ENCODE results near the gene PTPN6. TPM values are rescaled to one million over a fixed set of nuclear protein-coding genes. Genes with fewer than 3 reads are reported as not detected.

Gene PTPN6
- total and polyA plus RNA-seq, 2 of the 4 experiments (the other 2 are of a cell fraction), result under 0.01 to 0.14 TPM

GRCh38 chr12:6954316-6955107 is 3.4 kb downstream of the PTPN6 start:
- peak overlapping the region; percentile 87 for H2AFZ ChIP-seq (replicated peaks; ENCODE audit: low read length, poor library complexity)
- ChIA-PET POLR2A (ENCODE audit: unreplicated experiment) (no interaction called here), CTCF (no interaction called here)
- no peak overlapping the region for H2BK120ac ChIP-seq (ENCODE audit: low read depth, low read length)
- BruUV-seq (replicated peaks), result no TSS peak
- no peak overlapping the region for H2BK20ac ChIP-seq (ENCODE audit: low read depth, low read length)
- no peak overlapping the region for H3K56ac ChIP-seq (ENCODE audit: extremely low read depth, insufficient read depth, low read length)
- no peaks in the 10 kb centered on the region for H3K9me1 ChIP-seq (ENCODE audit: insufficient read depth, low read length)
- no peak overlapping the region for H3K23ac ChIP-seq (ENCODE audit: low read depth, low read length)
- WGBS, 2 experiments (ENCODE audit: extremely low coverage in 2 of 2, insufficient read length in 1 of 2), result 86% methylated on average over 10 of the region's 21 CpGs; no CpG with 5 or more reads in 1 of the 2 experiments
- ATAC-seq (ENCODE audit: low read depth) (no peak), DNase-seq (no peak)
- no peak overlapping the region for H3K9ac ChIP-seq (ENCODE audit: low read depth, low read length)
- H3K79me1 ChIP-seq (ENCODE audit: low read depth in 1 of 2, low read length in 2 of 2), result no peaks in the 10 kb centered on the region
- intact Hi-C loops (cut with micrococcal nuclease) (no loop called here), in situ Hi-C loops (cut with MboI; ENCODE audit: low sequenced_read_pairs) (no loop called here), dilution Hi-C loops (cut with HindIII; ENCODE audit: low sequenced_read_pairs, unreplicated experiment) (no loop called here)
- H3K4ac ChIP-seq (ENCODE audit: low read depth, low read length), result peak overlapping the region; percentile 73; the same call in 1 of the 2 replicates
- no peak overlapping the region for H3K27ac ChIP-seq (ENCODE audit: insufficient read depth, low read length)
- H3K36me3 ChIP-seq (ENCODE audit: control insufficient read depth, insufficient read depth, low read length), result no peaks in the 10 kb centered on the region
- no peak overlapping the region for H3K4me3 ChIP-seq (ENCODE audit: insufficient read depth, low read depth, low read length)
- H3K18ac ChIP-seq (ENCODE audit: low read depth, low read length), result no peak overlapping the region
- H2AK9ac ChIP-seq (replicated peaks; ENCODE audit: low read depth, low read length, poor library complexity), result no peak overlapping the region
- H4K8ac ChIP-seq (ENCODE audit: low read depth in 2 of 2, low read length in 2 of 2), result no peak overlapping the region
- no peak overlapping the region for H2BK5ac ChIP-seq (ENCODE audit: low read depth, low read length, poor library complexity, severe bottlenecking)
- H4K91ac ChIP-seq (ENCODE audit: insufficient read depth, low read depth, low read length), result no peak overlapping the region
- peak overlapping the region; percentile 46; the same call in 1 of the 2 replicates for H2AK5ac ChIP-seq (ENCODE audit: low read depth, low read length)
- H3K4me1 ChIP-seq (ENCODE audit: control insufficient read depth, insufficient read depth, low read length), result 0 out of 2 replicates have a peak, but pooled peaks cover 2% of the 10 kb centered on the region
- H2BK15ac ChIP-seq (ENCODE audit: low read depth, low read length), result no peak overlapping the region; the same call in 2 of the 3 replicates
- H3K9me3 ChIP-seq (ENCODE audit: control insufficient read depth, insufficient read depth, low read length), result no peaks in the 10 kb centered on the region
- H4K20me1 ChIP-seq (ENCODE audit: insufficient read depth, low read length), result no peaks in the 10 kb centered on the region
- H3K4me2 ChIP-seq (ENCODE audit: low read depth, low read length), result no peak overlapping the region
- peak overlapping the region; percentile 2; the same call in 1 of the 2 replicates for H4K5ac ChIP-seq (ENCODE audit: low read depth, low read length)
- no peak overlapping the region; the same call in 1 of the 2 replicates for H3K14ac ChIP-seq (replicated peaks; ENCODE audit: low read depth, low read length)
- H3K27me3 ChIP-seq (ENCODE audit: control insufficient read depth, insufficient read depth, low read length), result no peaks in the 10 kb centered on the region
- TF ChIP-seq ELK1 (IDR thresholded peaks at IDR 0.05; ENCODE audit: borderline replicate concordance, low read depth, low read length) (no peak), MXI1 (IDR thresholded peaks at IDR 0.05; ENCODE audit: borderline replicate concordance, low read depth, low read length) (no peak), FOS (IDR thresholded peaks at IDR 0.05; ENCODE audit: low read depth, low read length) (no peak), CHD1 (IDR thresholded peaks at IDR 0.05; ENCODE audit: low read depth, low read length) (no peak), NFE2L2 (IDR thresholded peaks at IDR 0.05; ENCODE audit: low read depth, low read length) (no peak), CTCF (conservative IDR thresholded peaks at IDR 0.05; ENCODE audit: low read depth, low read length) (no peak), SMC3 (IDR thresholded peaks at IDR 0.05; ENCODE audit: low read depth, low read length) (no peak), CEBPB (IDR thresholded peaks at IDR 0.05; ENCODE audit: low read depth, low read length) (no peak), POLR2A (IDR thresholded peaks at IDR 0.05; ENCODE audit: low read depth, low read length) (no peak), RAD21 (IDR thresholded peaks at IDR 0.05; ENCODE audit: low read length) (no peak), RFX5 (IDR thresholded peaks at IDR 0.05; ENCODE audit: low read depth, low read length) (no peak), RCOR1 (IDR thresholded peaks at IDR 0.05; ENCODE audit: insufficient replicate concordance, low read length) (no peak), MAZ (IDR thresholded peaks at IDR 0.05; ENCODE audit: borderline replicate concordance, low read depth, low read length) (no peak), MAFK (IDR thresholded peaks at IDR 0.05; ENCODE audit: low read depth, low read length) (no peak), USF2 (IDR thresholded peaks at IDR 0.05; ENCODE audit: low read depth, low read length) (no peak)
